Testis (tissue), 3 donors: Measurements from ENCODE around the gene MRPS14. TPM values are rescaled to one million over a fixed set of nuclear protein-coding genes. Genes with fewer than 3 reads are reported as not detected.

Experiments used
- DNase-seq: peaks from one replicate; pipeline ENCODE4 v3.0.0-alpha.2; 2019
- H3K27ac ChIP-seq, 2 donors: fragments of 200-600 bp; sonication (generic); one replicate each; pipeline ENCODE4 v1.5.1; 2019
- H3K27me3 ChIP-seq: fragments of 200-600 bp; sonication (generic); one replicate; pipeline ENCODE4 v1.5.1; 2019
- H3K36me3 ChIP-seq: fragments of 200-600 bp; sonication (generic); one replicate; pipeline ENCODE4 v1.5.1; 2017; ENCODE audit warnings: low read depth; ENCODE audit errors: missing control alignments
- H3K4me1 ChIP-seq: fragments of 200-600 bp; sonication (generic); one replicate; pipeline ENCODE4 v1.5.1; 2019
- H3K4me3 ChIP-seq, 2 donors: fragments of 200-600 bp; sonication (generic); one replicate each; pipeline ENCODE4 v1.5.1; 2017 to 2019
- H3K9me3 ChIP-seq: fragments of 200-600 bp; sonication (generic); one replicate; pipeline ENCODE4 v1.5.1; 2017
- CTCF ChIP-seq, 3 experiments: fragments of 450-650 bp in 2 of 3; fragments of 200-600 bp in 1 of 3; sonication (generic) in 1 of 3; IDR thresholded peaks; one replicate each; pipeline ENCODE4 v1.5.1; 2016 to 2019; ENCODE audit warnings: antibody characterized with exemption in 3 of 3, mild to moderate bottlenecking in 2 of 3, moderate library complexity in 1 of 3
- POLR2A ChIP-seq: fragments of 450-650 bp; IDR thresholded peaks from one replicate; pipeline ENCODE4 v1.6.1; 2017; ENCODE audit warnings: antibody characterized with exemption, mild to moderate bottlenecking, moderate library complexity
- WGBS, 2 donors: methylation state at CpG; one replicate each; pipeline ENCODE4 v1.1.5; 2018; 5-methylcytosine and 5-hydroxymethylcytosine counted together
- intact Hi-C: fragments of 100-400 bp; cut with DNase I; formaldehyde crosslinking; loops from one replicate; pipeline ENCODE4 v1.15.1; 2023; ENCODE audit warnings: low total_unique reads
- polyA plus RNA-seq: library from polyadenylated mRNA; stranded (reverse); fragments of 350-450 nt; fragmentation: Illumina TruSeq; extraction: RNeasy Lipid Tissue Mini Kit (QIAGEN cat#74804); gene quantifications from one replicate; pipeline ENCODE4 v1.2.3, GENCODE V29; 2014; ENCODE audit warnings: low read depth, low replicate concordance; ENCODE audit not compliant: insufficient read depth
- total RNA-seq, 2 donors: library from RNA; depleted of rRNA; stranded (reverse); fragments of >200 nt; gene quantifications; one replicate each; pipeline ENCODE4 v1.2.3, GENCODE V29; 2016

The MRPS14 gene
- total and polyA plus RNA-seq, 3 donors from 2014 or later, result 30.2 to 42.8 (median 31.2) TPM

- WGBS, 2 donors, result 70 to 74% methylated on average over 9 of the region's 9 CpGs
- H3K36me3 ChIP-seq, result no peaks in the 10 kb centered on the region
- intact Hi-C loops, result no loop called here
Measured at GRCh38 chr1:175067362-175068106, 44.3 kb upstream of the MRPS14 start, which contains the start of gene TNN. Gene TNN, plus strand, starts transcription at chr1:175067833. Its CDS starts 9,586 bp downstream, at chr1:175077419.

GRCh38 chr1:175062858-175063257, 39.6 kb upstream of the MRPS14 start:
- Histone ChIP-seq H3K4me3 (no peak overlapping the region), H3K4me1 (no peaks in the 10 kb centered on the region), H3K27ac (no peak overlapping the region), H3K36me3 (no peaks in the 10 kb centered on the region), H3K27me3 (no peaks in the 10 kb centered on the region), H3K9me3 (no peaks in the 10 kb centered on the region)
- intact Hi-C loops, result no loop called here
- 74 to 82% methylated on average over 2 of the region's 2 CpGs for WGBS, 2 donors
- DNase-seq, result no peak
- TF ChIP-seq POLR2A (no peak), CTCF (IDR thresholded peaks at IDR 0.05) (no peak)

More at GRCh38 chr1:175067362-175068106, 44.3 kb upstream of the MRPS14 start, which contains the start of gene TNN:
- Histone ChIP-seq H3K4me3 (no peak within 1 kb of the TSS), H3K4me1 (no peaks in the 10 kb centered on the region), H3K27me3 (no peaks in the 10 kb centered on the region), H3K27ac (no peak within 1 kb of the TSS), H3K9me3 (no peaks in the 10 kb centered on the region)
- DNase-seq, result no peak
- TF ChIP-seq POLR2A (no peak), CTCF (IDR thresholded peaks at IDR 0.05) (no peak)

GRCh38 chr1:175062339-175062738, 39.1 kb upstream of the MRPS14 start:
- TF ChIP-seq POLR2A, result no peak
- no peak for TF ChIP-seq CTCF (IDR thresholded peaks at IDR 0.05)
- Histone ChIP-seq H3K27ac (no peak overlapping the region), H3K9me3 (no peaks in the 10 kb centered on the region), H3K36me3 (no peaks in the 10 kb centered on the region), H3K4me3 (no peak overlapping the region), H3K27me3 (no peaks in the 10 kb centered on the region), H3K4me1 (no peaks in the 10 kb centered on the region)
- DNase-seq, result no peak
- 53 to 64% methylated on average over 1 of the region's 1 CpG for WGBS, 2 donors
- intact Hi-C loops, result no loop called here

GRCh38 chr1:175054736-175055135, 31.5 kb upstream of the MRPS14 start:
- 77 to 86% methylated on average over 3 of the region's 3 CpGs for WGBS, 2 donors
- TF ChIP-seq CTCF (IDR thresholded peaks at IDR 0.05), result no peak
- TF ChIP-seq POLR2A, result no peak

GRCh38 chr1:175050992-175051391, 27.8 kb upstream of the MRPS14 start:
- H3K27ac ChIP-seq, result no peak overlapping the region
- no peak for TF ChIP-seq POLR2A
- TF ChIP-seq CTCF (IDR thresholded peaks at IDR 0.05), result no peak
- no peak for DNase-seq
- WGBS, 2 donors, result 86 to 93% methylated on average over 2 of the region's 2 CpGs
- H3K4me1 ChIP-seq, result no peaks in the 10 kb centered on the region
- no peaks in the 10 kb centered on the region for H3K36me3 ChIP-seq
- H3K9me3 ChIP-seq, result no peaks in the 10 kb centered on the region
- intact Hi-C loops, result no loop called here
- H3K27me3 ChIP-seq, result no peaks in the 10 kb centered on the region
- H3K4me3 ChIP-seq, result no peak overlapping the region

More at GRCh38 chr1:175054736-175055135, 31.5 kb upstream of the MRPS14 start:
- no peaks in the 10 kb centered on the region for H3K27me3 ChIP-seq
- intact Hi-C loops, result no loop called here
- H3K9me3 ChIP-seq, result no peaks in the 10 kb centered on the region
- no peaks in the 10 kb centered on the region for H3K4me1 ChIP-seq
- H3K4me3 ChIP-seq, result no peak overlapping the region
- H3K36me3 ChIP-seq, result no peaks in the 10 kb centered on the region
- H3K27ac ChIP-seq, result no peak overlapping the region
- DNase-seq, result no peak
